AG10803 (cell line): ENCODE results near the gene ADARB2.
"Not testable (repeated sequence)": the region's sequence is repeated elsewhere in the genome, so short reads cannot be mapped to it uniquely, and the experiment has no call there.

Experiments used
- DNase-seq: peaks from one replicate; pipeline ENCODE4 v3.0.0; 2010; ENCODE audit warnings: low read depth
- H3K4me3 ChIP-seq: 2 replicates; pipeline ENCODE4 v1.5.1; 2011; ENCODE audit warnings: mild to moderate bottlenecking, low read length, control low read depth
- CTCF ChIP-seq: conservative IDR thresholded peaks from 2 replicates; pipeline ENCODE4 v1.5.1; 2011; ENCODE audit warnings: mild to moderate bottlenecking, low read length, control low read depth, inconsistent platforms

Gene ADARB2

DNA sequence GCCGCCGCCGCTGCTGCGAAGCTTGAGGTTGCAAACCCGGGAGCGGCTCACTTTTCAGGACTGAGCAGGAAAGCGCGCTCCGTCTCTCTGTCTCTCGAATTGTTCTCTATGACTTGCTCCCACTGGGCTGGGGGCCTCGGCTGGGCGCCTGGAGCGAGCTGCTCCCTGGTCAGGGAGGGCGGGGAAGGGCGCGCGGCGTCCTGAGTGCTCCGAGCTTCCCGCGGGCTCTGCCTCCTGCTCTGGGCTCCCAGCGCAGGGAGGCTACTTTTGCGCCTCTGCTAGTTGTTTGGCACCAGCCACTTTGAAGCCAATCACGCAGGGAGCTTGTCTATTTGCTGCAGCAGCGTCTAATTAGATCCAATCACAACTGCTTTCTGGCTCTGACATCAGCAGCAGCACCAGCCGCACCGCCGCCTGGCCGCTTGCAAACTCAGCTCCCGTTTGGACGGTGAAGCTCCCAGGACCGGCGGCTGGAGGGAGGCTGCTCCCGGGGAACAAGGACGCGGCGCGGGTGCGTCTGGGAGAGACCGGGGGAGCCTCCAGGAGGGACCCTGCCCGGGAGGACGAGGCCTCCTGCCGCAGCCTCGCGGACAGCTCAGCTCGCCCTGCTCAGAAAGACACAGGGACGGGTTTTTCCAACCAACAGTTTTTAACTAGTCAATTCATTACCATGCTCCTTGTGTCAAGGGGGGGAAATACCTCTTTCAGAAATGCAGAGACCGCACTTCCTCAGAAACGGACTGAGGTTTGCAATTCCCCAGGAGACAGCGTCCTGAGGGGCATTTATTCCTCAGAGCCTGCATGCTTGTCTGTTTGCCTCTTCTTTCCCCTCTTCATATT is at the start of gene ADARB2:
TSS of gene ADARB2 (minus strand) at position 304 of the 840 bp plus-strand sequence.
- no peak for TF ChIP-seq CTCF
- no peak within 1 kb of the TSS for H3K4me3 ChIP-seq
- no peak for DNase-seq

DNA sequence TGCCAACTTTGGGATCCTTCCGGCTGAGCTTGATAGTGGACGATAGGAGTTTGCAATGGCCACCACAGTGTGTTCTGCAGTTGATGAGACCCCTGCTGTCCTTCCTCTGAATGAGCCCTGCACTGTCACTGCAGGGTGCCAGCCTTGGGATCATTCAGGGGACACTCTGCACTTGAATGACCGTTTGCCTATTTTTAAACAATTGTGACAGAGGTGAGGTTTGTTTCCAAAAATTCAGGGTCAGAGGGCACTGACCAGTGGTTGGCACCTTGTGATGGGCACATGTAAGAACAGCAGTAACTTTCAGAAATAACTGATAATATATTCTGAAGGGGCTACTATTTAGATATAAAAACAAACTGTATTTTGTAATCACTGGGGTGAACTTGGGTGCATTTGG is 48.5 kb upstream of the ADARB2 start:
- H3K4me3 ChIP-seq = no peak overlapping the region
- no peak for DNase-seq
- no peak for TF ChIP-seq CTCF

DNA sequence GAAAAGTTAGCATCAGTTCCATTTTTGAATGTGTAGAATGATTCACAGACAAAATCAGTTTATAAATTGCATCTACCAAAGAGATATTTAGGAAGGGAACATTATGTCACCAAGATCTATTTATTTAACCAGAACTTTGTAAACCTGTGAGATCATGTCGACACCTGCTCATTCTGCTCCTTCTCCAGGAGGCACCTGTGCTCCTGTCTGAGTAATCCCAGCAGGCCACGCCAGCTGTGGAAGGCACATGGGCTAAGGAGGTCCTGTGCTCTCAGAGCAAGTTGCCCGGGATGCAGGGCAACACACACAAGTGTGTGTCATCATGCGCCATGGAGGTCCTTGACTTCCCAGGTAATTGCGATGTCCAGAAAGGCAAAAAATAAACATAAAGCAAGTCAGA is 45.5 kb upstream of the ADARB2 start:
- TF ChIP-seq CTCF = no peak
- DNase-seq = no peak

GRCh38 chr10:1779796-1780195 is 42.5 kb upstream of the ADARB2 start:
- no peak for DNase-seq
- H3K4me3 ChIP-seq = no peak overlapping the region
- no peak for TF ChIP-seq CTCF

More for the DNA sequence above, 45.5 kb upstream of the ADARB2 start:
- H3K4me3 ChIP-seq = no peak overlapping the region

DNA sequence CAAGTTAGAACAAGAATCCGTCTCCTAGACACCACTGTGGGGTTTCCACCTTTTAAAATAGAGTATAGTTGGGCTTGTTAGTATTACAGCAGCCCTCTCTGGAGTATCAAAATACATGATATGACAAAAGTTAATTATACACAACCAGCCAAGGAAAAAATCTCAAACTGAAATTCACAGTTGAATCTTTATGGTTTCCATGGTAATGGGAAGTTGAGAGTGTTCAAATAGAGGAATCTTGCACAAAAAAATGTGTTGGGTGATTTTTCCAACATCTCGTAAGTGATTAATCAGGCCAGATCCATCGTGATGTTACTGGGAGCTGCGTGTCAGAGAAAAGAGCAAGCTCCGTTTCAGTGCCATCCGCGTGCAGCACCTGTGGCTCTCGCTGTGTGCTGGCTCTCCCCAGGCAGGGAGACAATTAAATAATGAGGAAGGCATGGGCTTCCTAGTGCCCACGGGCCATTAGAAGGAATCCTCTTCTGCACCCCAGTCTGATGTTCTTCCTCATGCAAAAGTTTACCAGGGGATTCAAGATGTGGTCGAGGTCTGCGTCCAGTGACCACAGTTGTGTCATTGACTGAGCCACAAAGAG is 41.1 kb upstream of the ADARB2 start:
- TF ChIP-seq CTCF = no peak
- no peak for DNase-seq
- no peak overlapping the region for H3K4me3 ChIP-seq

GRCh38 chr10:1776127-1776662 is 38.9 kb upstream of the ADARB2 start:
- no peak for TF ChIP-seq CTCF
- H3K4me3 ChIP-seq = no peak overlapping the region
- no peak for DNase-seq

- no peak for DNase-seq
- H3K4me3 ChIP-seq = no peak overlapping the region
- TF ChIP-seq CTCF = no peak
Observed at GRCh38 chr10:1774796-1775195, 37.5 kb upstream of the ADARB2 start.

- not testable (repeated sequence) for H3K4me3 ChIP-seq
Observed at GRCh38 chr10:1773204-1773603, 35.9 kb upstream of the ADARB2 start.

More at GRCh38 chr10:1773204-1773603, 35.9 kb upstream of the ADARB2 start:
- DNase-seq = not testable (repeated sequence)
